ENCODE measurements around the gene CLEC17A. TPM values are rescaled to one million over a fixed set of nuclear protein-coding genes. Genes with fewer than 3 reads are reported as not detected.
"Not testable (repeated sequence)": the region's sequence is repeated elsewhere in the genome, so short reads cannot be mapped to it uniquely, and the experiment has no call there.

The CLEC17A gene
- total and polyA plus RNA-seq, 7 donors = 13.7 TPM; not detected in 6

DNA sequence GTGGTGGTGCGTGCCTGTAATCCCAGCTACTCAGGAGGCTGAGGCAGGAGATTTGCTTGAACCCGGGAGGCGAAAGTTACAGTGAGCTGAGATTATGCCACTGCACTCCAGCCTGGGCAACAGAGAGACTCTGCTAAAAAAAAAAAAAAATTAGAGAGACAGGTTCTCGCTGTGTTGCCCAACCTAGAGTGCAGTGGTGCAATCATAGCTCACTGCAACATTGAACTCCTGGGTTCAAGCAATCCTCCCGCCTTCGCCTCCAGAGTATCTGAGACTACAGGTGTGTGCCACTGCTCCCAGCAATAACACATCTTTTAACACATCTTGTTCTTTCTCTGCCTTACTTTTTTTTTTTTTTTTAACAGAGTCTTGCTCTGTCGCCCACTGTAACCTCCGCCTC is 32.7 kb downstream of the CLEC17A start:
- no peaks in the 10 kb centered on the region for H3K27me3 ChIP-seq
- no peaks in the 10 kb centered on the region for H3K4me1 ChIP-seq
- no peaks in the 10 kb centered on the region for H3K36me3 ChIP-seq
- intact Hi-C loops (cut with DNase I) = no loop called here
- H3K9me3 ChIP-seq = peaks cover 0 to 12% (median 5%) of the 10 kb centered on the region in 4 donors
- WGBS, 2 donors = 93 to 94% methylated on average over 8 of the region's 8 CpGs
- H3K27ac ChIP-seq = no peak overlapping the region
- no peak for DNase-seq
- no peak overlapping the region for H3K4me3 ChIP-seq
- TF ChIP-seq, protein P1, sequence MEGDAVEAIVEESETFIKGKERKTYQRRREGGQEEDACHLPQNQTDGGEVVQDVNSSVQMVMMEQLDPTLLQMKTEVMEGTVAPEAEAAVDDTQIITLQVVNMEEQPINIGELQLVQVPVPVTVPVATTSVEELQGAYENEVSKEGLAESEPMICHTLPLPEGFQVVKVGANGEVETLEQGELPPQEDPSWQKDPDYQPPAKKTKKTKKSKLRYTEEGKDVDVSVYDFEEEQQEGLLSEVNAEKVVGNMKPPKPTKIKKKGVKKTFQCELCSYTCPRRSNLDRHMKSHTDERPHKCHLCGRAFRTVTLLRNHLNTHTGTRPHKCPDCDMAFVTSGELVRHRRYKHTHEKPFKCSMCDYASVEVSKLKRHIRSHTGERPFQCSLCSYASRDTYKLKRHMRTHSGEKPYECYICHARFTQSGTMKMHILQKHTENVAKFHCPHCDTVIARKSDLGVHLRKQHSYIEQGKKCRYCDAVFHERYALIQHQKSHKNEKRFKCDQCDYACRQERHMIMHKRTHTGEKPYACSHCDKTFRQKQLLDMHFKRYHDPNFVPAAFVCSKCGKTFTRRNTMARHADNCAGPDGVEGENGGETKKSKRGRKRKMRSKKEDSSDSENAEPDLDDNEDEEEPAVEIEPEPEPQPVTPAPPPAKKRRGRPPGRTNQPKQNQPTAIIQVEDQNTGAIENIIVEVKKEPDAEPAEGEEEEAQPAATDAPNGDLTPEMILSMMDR (IDR thresholded peaks at IDR 0.05) = no peak
- TF ChIP-seq EP300 (IDR thresholded peaks at IDR 0.05) (no peak), POLR2A (IDR thresholded peaks at IDR 0.05) (no peak), POLR2AphosphoS5 (IDR thresholded peaks at IDR 0.05) (no peak)

DNA sequence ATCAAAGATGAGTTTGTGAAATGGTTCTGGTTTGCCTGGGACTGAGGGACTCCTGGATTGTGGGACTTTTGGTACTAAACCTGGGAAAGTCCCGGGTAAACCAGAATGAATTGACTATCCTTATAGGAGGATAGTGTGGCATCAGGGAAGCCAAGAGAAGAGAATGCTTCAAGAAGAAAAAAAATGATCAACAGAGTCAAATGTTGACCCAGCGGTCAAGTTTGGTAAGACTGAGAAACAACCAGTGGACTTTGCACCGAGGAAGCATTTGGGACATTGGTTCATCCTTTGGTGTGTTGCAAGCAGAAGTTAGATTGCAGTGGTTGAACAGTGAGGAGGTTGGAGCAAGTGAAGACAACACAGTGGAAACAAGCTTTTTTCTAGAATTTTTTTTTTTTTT is 33.5 kb downstream of the CLEC17A start:
- Histone ChIP-seq H3K4me1 (no peaks in the 10 kb centered on the region), H3K4me3 (no peak overlapping the region), H3K27me3 (no peaks in the 10 kb centered on the region), H3K9me3 (peaks cover 0 to 12% (median 5%) of the 10 kb centered on the region in 4 donors), H3K36me3 (no peaks in the 10 kb centered on the region), H3K27ac (no peak overlapping the region)
- TF ChIP-seq, protein P1 (IDR thresholded peaks at IDR 0.05) = no peak
- TF ChIP-seq EP300 (IDR thresholded peaks at IDR 0.05) (no peak), POLR2AphosphoS5 (IDR thresholded peaks at IDR 0.05) (no peak), POLR2A (IDR thresholded peaks at IDR 0.05) (no peak)
- DNase-seq = no peak
- 88 to 89% methylated on average over 3 of the region's 3 CpGs for WGBS, 2 donors
- intact Hi-C loops (cut with DNase I) = no loop called here

DNA sequence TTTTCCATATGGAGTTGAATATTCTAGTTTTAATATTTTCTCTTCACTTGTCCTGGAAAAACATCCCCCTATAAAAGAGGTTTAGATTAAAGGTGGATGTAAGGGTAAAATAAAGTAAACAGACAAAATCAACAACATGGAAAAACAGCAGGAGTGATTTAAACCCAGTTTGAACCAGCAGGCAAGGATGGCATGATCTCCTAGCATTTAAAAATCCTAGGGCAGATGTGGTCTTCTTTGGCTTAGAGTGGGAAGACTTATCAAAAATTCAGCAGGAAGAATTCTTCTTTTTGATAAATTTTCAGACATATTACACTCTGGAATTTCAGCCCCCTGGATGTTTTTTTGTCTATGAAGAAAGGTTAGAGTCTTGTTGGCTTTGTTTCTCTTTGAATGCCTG is 36.5 kb downstream of the CLEC17A start:
- no peak overlapping the region for H3K27ac ChIP-seq
- peaks cover 0 to 12% (median 5%) of the 10 kb centered on the region in 4 donors for H3K9me3 ChIP-seq
- H3K4me3 ChIP-seq = no peak overlapping the region
- no peaks in the 10 kb centered on the region for H3K4me1 ChIP-seq
- DNase-seq = no peak
- TF ChIP-seq POLR2AphosphoS5 (IDR thresholded peaks at IDR 0.05) = no peak
- no peak for TF ChIP-seq EP300 (IDR thresholded peaks at IDR 0.05)
- no peaks in the 10 kb centered on the region for H3K27me3 ChIP-seq
- no peaks in the 10 kb centered on the region for H3K36me3 ChIP-seq
- intact Hi-C loops (cut with DNase I) = no loop called here

DNA sequence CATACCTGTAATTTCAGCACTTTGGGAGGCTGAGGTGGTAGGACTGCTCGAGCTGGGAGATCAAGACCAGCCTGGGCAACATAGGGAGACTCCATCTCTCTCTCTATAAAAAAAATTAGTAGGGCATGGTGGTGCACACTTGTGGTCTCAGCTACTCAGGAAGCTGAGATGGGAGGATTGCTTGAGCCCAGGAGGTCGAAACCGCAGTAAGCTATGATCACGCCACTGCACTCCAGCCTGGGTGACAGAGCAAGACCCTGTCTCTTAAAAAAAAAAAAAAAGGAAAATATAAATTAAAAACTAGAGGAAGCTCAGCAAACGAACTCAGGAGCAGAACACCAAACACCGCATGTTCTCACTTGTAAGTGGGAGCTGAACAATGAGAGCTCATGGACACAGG is 41.6 kb downstream of the CLEC17A start:
- H3K9me3 ChIP-seq; DNase-seq; H3K27me3 ChIP-seq; H3K36me3 ChIP-seq; H3K27ac ChIP-seq; H3K4me3 ChIP-seq; intact Hi-C loops (cut with DNase I); H3K4me1 ChIP-seq: not testable (repeated sequence)
- 78 to 80% methylated on average over 6 of the region's 6 CpGs for WGBS, 2 donors

DNA sequence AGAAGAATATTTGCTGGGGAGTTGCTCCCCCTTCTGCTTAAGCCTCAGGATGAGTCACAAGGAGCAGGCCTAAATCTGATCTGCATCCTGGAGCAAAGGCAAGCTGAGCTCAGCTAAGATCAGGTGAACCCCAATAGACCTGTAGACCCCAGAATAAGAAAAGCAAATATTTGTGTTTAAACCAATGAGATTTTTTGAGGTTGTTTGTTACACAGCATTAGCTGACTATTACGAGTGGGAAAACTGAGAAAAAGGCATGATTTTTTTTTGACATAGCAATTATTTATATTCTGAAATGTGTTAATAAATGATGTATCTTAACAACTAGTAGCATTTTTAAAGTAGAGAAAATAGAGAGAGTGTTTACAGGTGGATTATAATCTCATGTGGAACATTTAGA is 46.7 kb downstream of the CLEC17A start:
- TF ChIP-seq POLR2AphosphoS5 (IDR thresholded peaks at IDR 0.05) = no peak
- TF ChIP-seq EP300 (IDR thresholded peaks at IDR 0.05) = no peak
- TF ChIP-seq, protein P1 (IDR thresholded peaks at IDR 0.05) = no peak
- TF ChIP-seq POLR2A (IDR thresholded peaks at IDR 0.05) = no peak
- no peak for DNase-seq
- 84 to 99% methylated on average over 1 of the region's 1 CpG for WGBS, 2 donors
- Histone ChIP-seq H3K27me3 (no peaks in the 10 kb centered on the region), H3K4me3 (no peak overlapping the region), H3K36me3 (no peaks in the 10 kb centered on the region), H3K9me3 (peaks cover 0 to 4% (median 0%) of the 10 kb centered on the region in 4 donors), H3K27ac (no peak overlapping the region), H3K4me1 (peaks cover 0 to 3% (median under 1%) of the 10 kb centered on the region in 4 donors)
- intact Hi-C loops (cut with DNase I) = no loop called here

DNA sequence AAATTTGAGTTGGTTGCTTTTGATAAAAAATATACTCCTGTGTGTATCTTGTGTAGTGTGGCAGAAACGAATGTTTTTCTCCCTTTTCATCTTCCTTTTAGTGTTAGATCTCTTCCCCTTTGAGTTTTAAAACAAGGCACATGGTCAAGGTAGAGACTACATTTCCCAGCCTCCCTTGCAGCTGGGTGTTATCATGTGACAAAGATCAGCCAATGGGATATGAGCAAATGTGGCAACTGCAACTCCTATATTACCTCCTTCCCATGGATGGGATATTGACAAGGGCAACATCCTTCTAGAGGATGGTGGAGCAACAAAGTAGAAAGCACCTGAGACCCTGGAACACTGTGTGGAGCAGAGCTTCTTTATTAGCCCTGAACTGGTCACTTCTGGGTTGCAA is 49.4 kb downstream of the CLEC17A start:
- intact Hi-C loops (cut with DNase I) = no loop called here
- no peak for DNase-seq
- no peaks in the 10 kb centered on the region for H3K36me3 ChIP-seq
- 17 to 18% methylated on average over 1 of the region's 1 CpG for WGBS, 2 donors
- H3K4me1 ChIP-seq = peaks cover 0 to 11% (median 4%) of the 10 kb centered on the region in 4 donors
- no peak for TF ChIP-seq POLR2AphosphoS5 (IDR thresholded peaks at IDR 0.05)
- TF ChIP-seq EP300 (IDR thresholded peaks at IDR 0.05) = no peak
- no peak overlapping the region for H3K4me3 ChIP-seq
- peaks cover 0 to 4% (median 0%) of the 10 kb centered on the region in 4 donors for H3K9me3 ChIP-seq
- no peaks in the 10 kb centered on the region for H3K27me3 ChIP-seq
- H3K27ac ChIP-seq = no peak overlapping the region
